Measurements from ENCODE around the gene LRIT2.

The LRIT2 gene

GRCh38 chr10:84200537-84201243 is 24.7 kb downstream of the LRIT2 start:
- no peak for TF ChIP-seq CTCF (IDR thresholded peaks at IDR 0.05; ENCODE audit: control extremely low read depth, extremely low read depth, low read depth, missing control alignments)
- ChIA-PET CTCF (interaction anchor here (1.0 to 10.1 kb wide), 4 partner anchors 9 to 59 kb away, joined by 4 to 78 read pairs (median 44); partner anchors contain the start of gene GHITM), POLR2A (no interaction called here)
- DNase-seq (ENCODE audit: extremely low spot score): no peak

- DNase-seq (ENCODE audit: extremely low spot score): no peak
- TF ChIP-seq CTCF (IDR thresholded peaks at IDR 0.05; ENCODE audit: control extremely low read depth, extremely low read depth, low read depth, missing control alignments): no peak
- ChIA-PET POLR2A (no interaction called here), CTCF (interaction anchor here (1.1 to 2.5 kb wide), 5 partner anchors 8 to 56 kb away, joined by 3 to 10 read pairs (median 3); no protein-coding TSS in a partner anchor)
Measured at GRCh38 chr10:84198206-84198915, 27.0 kb downstream of the LRIT2 start.

GRCh38 chr10:84197643-84198042 is 27.7 kb downstream of the LRIT2 start:
- POLR2A ChIA-PET: no interaction called here
- no peak for TF ChIP-seq CTCF (IDR thresholded peaks at IDR 0.05; ENCODE audit: control extremely low read depth, extremely low read depth, low read depth, missing control alignments)
- CTCF ChIA-PET: interaction anchor here (1.1 to 2.5 kb wide), 5 partner anchors 8 to 56 kb away, joined by 3 to 10 read pairs (median 3); no protein-coding TSS in a partner anchor
- no peak for DNase-seq (ENCODE audit: extremely low spot score)

- CTCF ChIA-PET: interaction anchor here (1.1 to 2.5 kb wide), 4 partner anchors 9 to 57 kb away, joined by 3 to 10 read pairs (median 4); no protein-coding TSS in a partner anchor
- DNase-seq (ENCODE audit: extremely low spot score): no peak
- POLR2A ChIA-PET: no interaction called here
- no peak for TF ChIP-seq CTCF (IDR thresholded peaks at IDR 0.05; ENCODE audit: control extremely low read depth, extremely low read depth, low read depth, missing control alignments)
Measured at GRCh38 chr10:84196941-84197340, 28.4 kb downstream of the LRIT2 start.

GRCh38 chr10:84196083-84196482 is 29.3 kb downstream of the LRIT2 start:
- CTCF ChIA-PET: interaction anchor here (1.6 to 2.5 kb wide), 2 partner anchors 9 to 48 kb away, joined by 6 to 10 read pairs; no protein-coding TSS in a partner anchor
- no peak for TF ChIP-seq CTCF (IDR thresholded peaks at IDR 0.05; ENCODE audit: control extremely low read depth, extremely low read depth, low read depth, missing control alignments)
- POLR2A ChIA-PET: no interaction called here
- no peak for DNase-seq (ENCODE audit: extremely low spot score)

- no peak for TF ChIP-seq CTCF (IDR thresholded peaks at IDR 0.05; ENCODE audit: control extremely low read depth, extremely low read depth, low read depth, missing control alignments)
- ChIA-PET POLR2A (no interaction called here), CTCF (interaction anchor here (1.3 to 5.2 kb wide), 4 partner anchors 9 to 46 kb away, joined by 3 to 25 read pairs (median 4); no protein-coding TSS in a partner anchor)
- no peak for DNase-seq (ENCODE audit: extremely low spot score)
Measured at GRCh38 chr10:84195044-84195830, 30.1 kb downstream of the LRIT2 start.
